Retina (tissue), 1 donor: ENCODE data around the gene SEBOX.

ENCODE experiments used
- DNase-seq: peaks from one replicate; pipeline ENCODE4 v3.0.0-alpha.2; 2016

SEBOX gene

GRCh38 chr17:28338056-28338768 lies 26.8 kb downstream of the SEBOX start:
- no peak for DNase-seq

- no peak for DNase-seq
Measured at GRCh38 chr17:28335959-28336871, 28.8 kb downstream of the SEBOX start.

DNA sequence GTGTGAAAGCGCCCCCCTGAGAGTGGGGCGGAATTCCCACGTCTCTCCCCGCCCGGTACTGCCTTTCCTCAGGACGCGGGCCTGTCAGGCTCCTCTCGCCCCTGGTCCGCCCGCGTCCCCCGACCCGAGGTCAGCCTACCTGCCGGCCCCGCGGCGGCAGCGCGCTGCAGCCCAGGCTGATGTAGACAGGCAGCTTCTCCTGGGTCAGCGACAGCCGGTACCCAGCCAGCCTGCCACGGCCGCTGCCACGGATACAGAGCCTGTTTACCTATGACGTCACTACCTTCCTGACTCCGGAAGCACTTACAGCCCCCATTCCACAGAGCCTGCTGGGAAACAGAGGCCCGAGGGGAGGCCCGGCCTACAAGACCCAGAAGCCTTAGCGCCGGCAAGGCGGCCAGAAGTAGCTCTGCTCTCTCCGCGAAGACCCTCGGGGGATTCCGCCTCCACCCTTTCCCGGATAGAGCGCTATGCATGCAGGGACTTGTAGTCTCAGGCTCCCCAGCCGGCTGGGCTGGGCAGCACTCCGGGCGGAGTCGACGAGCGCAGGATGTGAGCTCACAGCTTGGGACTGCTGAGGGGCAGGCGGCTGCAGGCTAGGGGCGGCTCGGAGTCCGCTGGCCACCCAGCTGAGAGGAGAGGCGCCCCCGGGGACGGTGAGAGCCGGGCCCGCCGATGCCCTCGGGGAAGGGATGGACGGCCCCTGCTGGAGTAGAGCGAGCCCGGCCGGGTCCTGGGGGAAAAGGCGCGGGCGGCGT lies 29.6 kb downstream of the SEBOX start, which contains the start of the genes IFT20 and TNFAIP1:
Gene IFT20 (minus strand): TSS at position 272 of the 758 bp plus-strand sequence. CDS start 3,487 bp downstream, outside the sequence.
Gene TNFAIP1 (plus strand): TSS at position 561 of the 758 bp plus-strand sequence. CDS start 3,761 bp downstream, outside the sequence.
- peak; percentile 97 for DNase-seq

- no peak for DNase-seq
Measured at GRCh38 chr17:28334666-28335200, 30.3 kb downstream of the SEBOX start.

- no peak for DNase-seq
Measured at GRCh38 chr17:28334171-28334570, 30.8 kb downstream of the SEBOX start.

DNA sequence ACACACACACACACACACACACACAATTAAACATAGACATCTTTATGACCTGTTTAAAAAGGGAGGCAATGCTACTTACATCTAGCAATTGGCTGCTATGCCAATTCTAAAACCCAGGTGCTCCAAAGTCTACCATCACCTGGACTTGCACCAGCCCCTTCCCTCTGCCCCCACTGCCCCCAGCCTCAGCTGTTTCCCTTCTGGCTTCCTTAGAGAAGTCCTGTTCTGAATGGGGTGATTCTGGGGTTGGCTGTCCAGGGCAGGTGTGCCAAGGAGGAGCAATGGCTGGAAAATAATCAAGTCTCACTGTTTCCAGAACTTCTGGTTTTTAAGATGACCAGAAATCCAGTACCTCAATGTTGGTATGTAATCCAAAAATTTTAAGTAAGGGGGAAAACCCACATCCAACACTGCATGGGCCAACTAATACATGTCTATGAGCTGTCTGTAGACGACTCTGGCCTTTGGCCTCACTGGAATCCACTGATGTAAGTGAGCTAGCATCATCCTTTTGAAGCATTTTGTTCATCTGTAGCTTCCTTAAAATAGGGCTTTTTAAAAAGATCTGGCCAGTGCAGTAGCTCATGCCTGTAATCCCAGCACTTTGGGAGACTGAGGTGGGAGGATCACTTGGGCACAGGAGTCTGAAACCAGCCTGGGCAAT lies 31.8 kb downstream of the SEBOX start:
- DNase-seq = no peak

DNA sequence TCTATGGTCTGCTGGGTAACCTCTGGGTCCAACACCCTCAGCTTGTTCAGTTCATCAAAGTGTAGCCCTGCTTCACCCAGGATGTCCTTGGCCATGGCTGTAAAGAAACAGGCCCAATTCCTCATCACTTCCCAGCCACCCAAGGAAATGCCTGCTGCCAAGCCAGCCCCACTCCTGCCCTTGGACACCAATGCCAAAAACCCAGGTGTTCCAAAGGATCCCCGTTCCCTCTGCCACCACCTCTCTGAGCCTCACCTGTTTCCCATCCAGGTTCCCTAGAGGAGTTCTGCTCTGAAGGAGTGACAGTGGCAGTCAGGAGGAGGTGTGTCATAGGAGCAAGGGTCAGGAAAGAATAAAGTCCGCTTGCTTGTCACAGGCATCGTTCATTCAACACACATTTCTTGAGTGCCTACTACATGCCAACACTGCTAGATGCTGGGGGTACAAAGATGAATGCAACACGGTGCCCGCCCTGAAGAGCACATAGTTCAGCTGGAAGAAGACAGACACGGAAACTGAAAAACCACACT lies 33.0 kb downstream of the SEBOX start:
- DNase-seq = no peak

GRCh38 chr17:28330671-28331070 lies 34.3 kb downstream of the SEBOX start:
- DNase-seq = no peak

GRCh38 chr17:28328325-28328724 lies 36.7 kb downstream of the SEBOX start:
- DNase-seq = no peak

GRCh38 chr17:28327709-28328108 lies 37.3 kb downstream of the SEBOX start:
- no peak for DNase-seq

DNA sequence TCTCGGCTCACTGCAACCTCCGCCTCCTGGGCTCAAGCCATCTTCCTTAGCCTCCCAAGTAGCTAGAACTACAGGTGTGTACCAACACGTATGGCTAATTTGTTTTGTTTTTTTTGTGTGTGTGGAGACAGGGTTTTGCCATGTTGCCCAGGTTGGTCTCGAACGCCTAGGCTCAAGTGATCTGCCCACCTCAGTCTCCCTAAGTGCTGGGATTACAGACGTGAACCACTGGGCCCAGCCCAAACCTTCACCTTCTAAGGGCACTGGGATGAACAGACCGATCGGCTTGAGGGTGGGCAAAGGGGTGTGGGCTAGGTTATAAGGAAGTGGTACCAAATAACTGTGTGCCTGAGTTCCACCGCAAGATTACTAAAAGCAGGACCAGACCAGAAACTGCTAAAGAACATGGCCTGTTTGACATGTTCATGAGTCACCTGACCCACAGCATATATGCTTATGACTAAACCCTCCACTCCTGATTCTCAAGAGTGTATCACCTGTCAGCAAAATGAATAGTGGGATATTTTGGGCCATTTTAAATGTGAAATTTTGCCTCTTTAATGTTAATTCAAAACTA lies 37.9 kb downstream of the SEBOX start:
- no peak for DNase-seq

- DNase-seq = no peak
Measured at GRCh38 chr17:28326114-28326513, 38.9 kb downstream of the SEBOX start.

DNA sequence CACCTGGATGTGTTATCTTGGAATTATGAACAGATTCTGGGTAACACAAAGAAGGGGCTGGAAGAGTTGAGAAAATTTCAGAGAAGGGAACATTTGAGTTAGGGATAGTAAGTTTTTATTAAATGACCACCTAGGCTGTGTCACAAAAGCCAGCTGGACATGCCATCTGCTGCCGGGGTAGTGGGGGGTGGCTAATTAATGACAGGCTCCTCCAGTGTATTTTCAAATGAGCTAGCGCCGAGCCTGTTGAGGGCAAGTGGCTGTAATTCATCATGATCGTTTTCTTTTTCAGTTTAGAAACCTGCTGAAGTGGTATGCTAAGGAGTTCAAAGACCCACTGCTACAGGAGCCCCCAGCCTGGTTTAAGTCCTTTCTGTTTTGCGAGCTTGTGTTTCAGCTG lies 39.8 kb downstream of the SEBOX start:
- DNase-seq = peak; percentile 17

DNA sequence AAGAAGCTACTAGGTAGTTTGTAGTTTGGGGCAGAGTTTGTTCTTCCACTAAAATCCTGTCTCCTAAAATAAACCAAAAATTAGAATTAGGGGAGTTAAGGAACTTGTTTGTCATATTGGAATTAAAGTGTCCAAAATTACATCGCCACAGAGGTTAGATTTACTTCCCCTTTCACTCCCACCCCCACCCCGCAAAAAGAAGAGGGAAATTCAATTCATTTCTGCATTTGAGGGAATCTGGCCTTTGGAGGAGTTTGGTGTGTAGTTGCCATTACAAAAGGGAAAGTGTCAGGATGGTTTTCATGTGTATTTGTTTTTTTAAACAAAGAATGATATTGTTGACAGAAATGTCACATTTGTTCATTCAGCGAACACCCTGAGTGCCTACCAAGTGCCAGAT lies 40.2 kb downstream of the SEBOX start:
- no peak for DNase-seq

DNA sequence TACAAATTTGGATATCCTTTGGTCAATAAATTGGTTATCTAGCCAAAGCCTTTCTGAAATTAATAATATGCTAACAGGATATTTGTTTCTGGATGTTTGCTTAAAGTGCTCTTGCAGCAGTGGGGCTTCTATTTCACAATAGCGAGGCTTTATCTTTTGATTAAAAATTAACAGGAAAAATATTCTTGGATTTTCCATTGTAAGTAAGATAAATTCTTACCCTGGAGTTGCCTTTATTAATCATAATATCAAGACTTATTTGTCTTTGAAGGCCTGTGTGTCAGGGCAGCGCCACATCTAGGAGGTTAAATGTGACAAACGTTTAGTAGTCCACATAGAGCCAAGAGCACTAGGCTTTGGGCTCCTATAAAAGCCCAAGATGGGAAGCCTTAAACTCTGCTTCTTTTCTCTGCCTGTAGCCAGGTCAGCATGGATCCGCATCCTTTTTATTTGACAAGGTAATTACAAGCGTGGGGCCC lies 40.7 kb downstream of the SEBOX start:
- DNase-seq = no peak

GRCh38 chr17:28320215-28321061 lies 44.6 kb downstream of the SEBOX start:
- DNase-seq = no peak

DNA sequence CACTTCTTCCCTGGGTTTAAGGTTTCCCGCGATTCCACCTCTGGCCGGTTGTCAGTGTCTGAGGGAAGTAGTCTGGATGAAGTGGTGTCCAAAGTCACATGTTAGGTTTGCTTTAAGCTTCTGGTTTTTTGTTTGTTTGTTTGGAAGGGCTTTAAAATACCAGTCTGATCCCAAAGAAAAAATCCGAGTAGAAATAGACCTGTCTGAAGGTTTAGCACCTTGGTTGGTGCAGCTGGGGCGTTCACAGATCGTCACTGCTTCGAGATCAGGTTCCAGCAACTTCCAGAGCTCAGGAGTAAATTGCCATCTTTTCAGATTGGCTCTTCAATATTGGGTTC lies 45.4 kb downstream of the SEBOX start:
- no peak for DNase-seq

- peak; percentile 97 for DNase-seq
Measured at GRCh38 chr17:28318759-28319597, 46.0 kb downstream of the SEBOX start, which contains the start of gene TMEM97. TSS of gene TMEM97 (plus strand) at chr17:28319200. CDS start at chr17:28319240, 40 bp downstream.

- no peak for DNase-seq
Measured at GRCh38 chr17:28317966-28318758, 46.8 kb downstream of the SEBOX start.
